ENCODE data around the gene TESMIN. TPM values are rescaled to one million over a fixed set of nuclear protein-coding genes. Genes with fewer than 3 reads are reported as not detected.

TESMIN gene
- total and polyA plus RNA-seq, 2 of the 4 experiments (the other 2 are of a cell fraction): 0.90 to 2.2 TPM

DNA sequence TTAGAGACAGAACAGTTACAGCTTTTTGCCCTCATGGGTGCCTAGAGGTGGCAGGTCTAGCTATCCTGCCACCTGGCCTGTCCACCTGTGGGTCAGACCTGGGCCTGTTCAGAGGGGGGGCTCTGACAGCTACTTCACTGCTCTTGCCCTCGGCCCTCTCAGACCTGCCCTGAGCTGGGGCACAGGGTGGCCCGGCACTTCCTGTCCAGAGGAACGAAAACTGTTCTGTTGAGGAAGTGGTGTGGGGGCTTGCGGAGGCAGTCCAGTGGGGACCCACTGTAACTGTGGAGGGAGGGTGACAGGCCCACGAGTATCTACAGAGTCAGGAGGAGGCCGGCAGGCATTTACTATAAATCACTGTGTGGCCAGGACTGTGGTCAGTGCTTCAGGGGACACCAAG, 16.2 kb downstream of the TESMIN start:
- no peak overlapping the region for H4K91ac ChIP-seq (ENCODE audit: insufficient read depth, low read depth, low read length)
- no peak overlapping the region for H2BK20ac ChIP-seq (ENCODE audit: low read depth, low read length)
- H3K79me1 ChIP-seq (ENCODE audit: low read depth in 1 of 2, low read length in 2 of 2): no peaks in the 10 kb centered on the region
- H3K4me2 ChIP-seq (ENCODE audit: low read depth, low read length): no peak overlapping the region
- no peak overlapping the region for H2AK5ac ChIP-seq (ENCODE audit: low read depth, low read length)
- 0% methylated on average over 1 of the region's 6 CpGs; no CpG with 5 or more reads in 1 of the 2 experiments for WGBS, 2 experiments (ENCODE audit: extremely low coverage in 2 of 2, insufficient read length in 1 of 2)
- no peak overlapping the region for H4K5ac ChIP-seq (ENCODE audit: low read depth, low read length)
- no TSS peak for BruUV-seq (replicated peaks)
- H2BK15ac ChIP-seq (ENCODE audit: low read depth, low read length): no peak overlapping the region
- peaks cover 21% of the 10 kb centered on the region for H3K27me3 ChIP-seq (ENCODE audit: control insufficient read depth, insufficient read depth, low read length)
- no peak overlapping the region for H3K4me3 ChIP-seq (ENCODE audit: insufficient read depth, low read depth, low read length)
- no peak overlapping the region for H3K4ac ChIP-seq (ENCODE audit: low read depth, low read length)
- H2BK5ac ChIP-seq (ENCODE audit: low read depth, low read length, poor library complexity, severe bottlenecking): no peak overlapping the region
- no peak overlapping the region for H3K14ac ChIP-seq (replicated peaks; ENCODE audit: low read depth, low read length)
- in situ Hi-C loops (cut with MboI; ENCODE audit: low sequenced_read_pairs) (no loop called here), dilution Hi-C loops (cut with HindIII; ENCODE audit: low sequenced_read_pairs, unreplicated experiment) (no loop called here), intact Hi-C loops (cut with micrococcal nuclease) (no loop called here)
- H3K9me3 ChIP-seq (ENCODE audit: control insufficient read depth, insufficient read depth, low read length): peaks cover 2% of the 10 kb centered on the region; the same call in 1 of the 2 replicates
- no peak overlapping the region for H3K56ac ChIP-seq (ENCODE audit: extremely low read depth, insufficient read depth, low read length)
- H3K4me1 ChIP-seq (ENCODE audit: control insufficient read depth, insufficient read depth, low read length): no peaks in the 10 kb centered on the region
- ChIA-PET POLR2A (ENCODE audit: unreplicated experiment) (no interaction called here), CTCF (no interaction called here)
- H3K36me3 ChIP-seq (ENCODE audit: control insufficient read depth, insufficient read depth, low read length): no peaks in the 10 kb centered on the region
- H2BK120ac ChIP-seq (ENCODE audit: low read depth, low read length): no peak overlapping the region
- TF ChIP-seq MAFK (IDR thresholded peaks at IDR 0.05; ENCODE audit: low read depth, low read length) (no peak), MXI1 (IDR thresholded peaks at IDR 0.05; ENCODE audit: borderline replicate concordance, low read depth, low read length) (no peak), RFX5 (IDR thresholded peaks at IDR 0.05; ENCODE audit: low read depth, low read length) (no peak), NFE2L2 (IDR thresholded peaks at IDR 0.05; ENCODE audit: low read depth, low read length) (no peak), FOS (IDR thresholded peaks at IDR 0.05; ENCODE audit: low read depth, low read length) (no peak), RCOR1 (IDR thresholded peaks at IDR 0.05; ENCODE audit: insufficient replicate concordance, low read length) (no peak), BHLHE40 (IDR thresholded peaks at IDR 0.05; ENCODE audit: low read depth, low read length) (no peak), POLR2A (IDR thresholded peaks at IDR 0.05; ENCODE audit: low read depth, low read length) (no peak), RAD21 (IDR thresholded peaks at IDR 0.05; ENCODE audit: low read length) (no peak), MAZ (IDR thresholded peaks at IDR 0.05; ENCODE audit: borderline replicate concordance, low read depth, low read length) (no peak), SMC3 (IDR thresholded peaks at IDR 0.05; ENCODE audit: low read depth, low read length) (no peak), CHD1 (IDR thresholded peaks at IDR 0.05; ENCODE audit: low read depth, low read length) (no peak), CEBPB (IDR thresholded peaks at IDR 0.05; ENCODE audit: low read depth, low read length) (no peak)
- TF ChIP-seq, protein P1, sequence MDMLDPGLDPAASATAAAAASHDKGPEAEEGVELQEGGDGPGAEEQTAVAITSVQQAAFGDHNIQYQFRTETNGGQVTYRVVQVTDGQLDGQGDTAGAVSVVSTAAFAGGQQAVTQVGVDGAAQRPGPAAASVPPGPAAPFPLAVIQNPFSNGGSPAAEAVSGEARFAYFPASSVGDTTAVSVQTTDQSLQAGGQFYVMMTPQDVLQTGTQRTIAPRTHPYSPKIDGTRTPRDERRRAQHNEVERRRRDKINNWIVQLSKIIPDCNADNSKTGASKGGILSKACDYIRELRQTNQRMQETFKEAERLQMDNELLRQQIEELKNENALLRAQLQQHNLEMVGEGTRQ (IDR thresholded peaks at IDR 0.05; ENCODE audit: low read depth, low read length): no peak
- TF ChIP-seq, protein P2, sequence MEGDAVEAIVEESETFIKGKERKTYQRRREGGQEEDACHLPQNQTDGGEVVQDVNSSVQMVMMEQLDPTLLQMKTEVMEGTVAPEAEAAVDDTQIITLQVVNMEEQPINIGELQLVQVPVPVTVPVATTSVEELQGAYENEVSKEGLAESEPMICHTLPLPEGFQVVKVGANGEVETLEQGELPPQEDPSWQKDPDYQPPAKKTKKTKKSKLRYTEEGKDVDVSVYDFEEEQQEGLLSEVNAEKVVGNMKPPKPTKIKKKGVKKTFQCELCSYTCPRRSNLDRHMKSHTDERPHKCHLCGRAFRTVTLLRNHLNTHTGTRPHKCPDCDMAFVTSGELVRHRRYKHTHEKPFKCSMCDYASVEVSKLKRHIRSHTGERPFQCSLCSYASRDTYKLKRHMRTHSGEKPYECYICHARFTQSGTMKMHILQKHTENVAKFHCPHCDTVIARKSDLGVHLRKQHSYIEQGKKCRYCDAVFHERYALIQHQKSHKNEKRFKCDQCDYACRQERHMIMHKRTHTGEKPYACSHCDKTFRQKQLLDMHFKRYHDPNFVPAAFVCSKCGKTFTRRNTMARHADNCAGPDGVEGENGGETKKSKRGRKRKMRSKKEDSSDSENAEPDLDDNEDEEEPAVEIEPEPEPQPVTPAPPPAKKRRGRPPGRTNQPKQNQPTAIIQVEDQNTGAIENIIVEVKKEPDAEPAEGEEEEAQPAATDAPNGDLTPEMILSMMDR (conservative IDR thresholded peaks at IDR 0.05; ENCODE audit: low read depth, low read length): no peak
- TF ChIP-seq, protein P3, sequence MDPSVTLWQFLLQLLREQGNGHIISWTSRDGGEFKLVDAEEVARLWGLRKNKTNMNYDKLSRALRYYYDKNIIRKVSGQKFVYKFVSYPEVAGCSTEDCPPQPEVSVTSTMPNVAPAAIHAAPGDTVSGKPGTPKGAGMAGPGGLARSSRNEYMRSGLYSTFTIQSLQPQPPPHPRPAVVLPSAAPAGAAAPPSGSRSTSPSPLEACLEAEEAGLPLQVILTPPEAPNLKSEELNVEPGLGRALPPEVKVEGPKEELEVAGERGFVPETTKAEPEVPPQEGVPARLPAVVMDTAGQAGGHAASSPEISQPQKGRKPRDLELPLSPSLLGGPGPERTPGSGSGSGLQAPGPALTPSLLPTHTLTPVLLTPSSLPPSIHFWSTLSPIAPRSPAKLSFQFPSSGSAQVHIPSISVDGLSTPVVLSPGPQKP (IDR thresholded peaks at IDR 0.05; ENCODE audit: borderline replicate concordance, low read depth, low read length): no peak
- no peak overlapping the region for H2AFZ ChIP-seq (replicated peaks; ENCODE audit: low read length, poor library complexity)
- no peak overlapping the region for H3K9ac ChIP-seq (ENCODE audit: low read depth, low read length)
- ATAC-seq (ENCODE audit: low read depth) (no peak), DNase-seq (no peak)
- H2AK9ac ChIP-seq (replicated peaks; ENCODE audit: low read depth, low read length, poor library complexity): no peak overlapping the region
- H3K9me1 ChIP-seq (ENCODE audit: insufficient read depth, low read length): peaks cover 4% of the 10 kb centered on the region; the same call in 1 of the 2 replicates
- H3K27ac ChIP-seq (ENCODE audit: insufficient read depth, low read length): no peak overlapping the region
- no peak overlapping the region for H4K8ac ChIP-seq (ENCODE audit: low read depth in 2 of 2, low read length in 2 of 2)
- no peak overlapping the region for H3K18ac ChIP-seq (ENCODE audit: low read depth, low read length)
- no peaks in the 10 kb centered on the region; the same call in 1 of the 2 replicates for H4K20me1 ChIP-seq (ENCODE audit: insufficient read depth, low read length)
- H3K23ac ChIP-seq (ENCODE audit: low read depth, low read length): no peak overlapping the region

Measured in IMR-90 (cell line).